GM23248 (cell line): ENCODE results near the gene GLS. TPM values are rescaled to one million over a fixed set of nuclear protein-coding genes. Genes with fewer than 3 reads are reported as not detected.
A peak's percentile ranks its signal among the peaks of the same experiment; 100 is the strongest.
"Not testable (repeated sequence)": the region's sequence is repeated elsewhere in the genome, so short reads cannot be mapped to it uniquely, and the experiment has no call there.

Experiments
- DNase-seq: peaks from one replicate; pipeline ENCODE4 v3.0.0-alpha.2; 2015
- H2AFZ ChIP-seq: fragments of 200-600 bp; sonication (generic); 2 replicates; pipeline ENCODE4 v1.6.1; 2016; ENCODE audit warnings: antibody characterized with exemption
- H3F3A ChIP-seq: fragments of 200-600 bp; sonication (generic); 2 replicates; pipeline ENCODE4 v1.6.1; 2016; ENCODE audit warnings: mild to moderate bottlenecking, antibody characterized with exemption, mixed run types; ENCODE audit not compliant: insufficient read depth
- H3K27ac ChIP-seq: fragments of 200-600 bp; sonication (generic); 2 replicates; pipeline ENCODE4 v1.5.1; 2016; ENCODE audit warnings: mild to moderate bottlenecking
- H3K27me3 ChIP-seq: fragments of 200-600 bp; sonication (generic); replicated peaks from 2 replicates; pipeline ENCODE4 v1.6.1; 2016; ENCODE audit warnings: mild to moderate bottlenecking; ENCODE audit not compliant: insufficient read depth
- H3K36me3 ChIP-seq: fragments of 200-600 bp; sonication (generic); 2 replicates; pipeline ENCODE4 v1.6.1; 2016; ENCODE audit warnings: low read depth, mild to moderate bottlenecking
- H3K4me1 ChIP-seq: fragments of 200-600 bp; sonication (generic); 2 replicates; pipeline ENCODE4 v1.6.1; 2016; ENCODE audit warnings: mild to moderate bottlenecking; ENCODE audit not compliant: insufficient read depth
- H3K4me2 ChIP-seq: fragments of 200-600 bp; sonication (generic); one replicate; pipeline ENCODE4 v1.6.1; 2016; ENCODE audit warnings: mild to moderate bottlenecking; ENCODE audit not compliant: unreplicated experiment
- H3K4me3 ChIP-seq: fragments of 200-600 bp; sonication (generic); 2 replicates; pipeline ENCODE4 v1.5.1; 2016; ENCODE audit warnings: mild to moderate bottlenecking
- H3K79me2 ChIP-seq: fragments of 200-600 bp; sonication (generic); 2 replicates; pipeline ENCODE4 v1.6.1; 2016; ENCODE audit warnings: mild to moderate bottlenecking; ENCODE audit not compliant: insufficient read depth
- H3K9ac ChIP-seq: fragments of 200-600 bp; sonication (generic); 2 replicates; pipeline ENCODE4 v1.6.1; 2016; ENCODE audit warnings: mild to moderate bottlenecking
- H3K9me2 ChIP-seq: fragments of 200-600 bp; sonication (generic); 2 replicates; pipeline ENCODE4 v1.6.1; 2016; ENCODE audit warnings: mixed run types, mild to moderate bottlenecking, moderate library complexity; ENCODE audit not compliant: insufficient read depth
- H3K9me3 ChIP-seq: fragments of 200-600 bp; sonication (generic); one replicate; pipeline ENCODE4 v1.6.1; 2017; ENCODE audit warnings: low read depth
- H4K20me1 ChIP-seq: fragments of 200-600 bp; sonication (generic); 2 replicates; pipeline ENCODE4 v1.6.0; 2016; ENCODE audit not compliant: insufficient read depth
- EZH2 ChIP-seq: fragments of 200-600 bp; sonication (generic); IDR thresholded peaks from 2 replicates; pipeline ENCODE4 v1.6.1; 2018; ENCODE audit warnings: antibody characterized with exemption, mild to moderate bottlenecking; ENCODE audit not compliant: insufficient read depth, poor library complexity, severe bottlenecking
- EZH2phosphoT487 ChIP-seq: fragments of 200-600 bp; sonication (generic); IDR thresholded peaks from 2 replicates; pipeline ENCODE4 v1.6.1; 2018; ENCODE audit warnings: antibody characterized with exemption, moderate library complexity, mild to moderate bottlenecking, low read depth; ENCODE audit not compliant: insufficient read depth
- WGBS, 2 experiments: methylation state at CpG; one replicate each; pipeline ENCODE4 v1.1.6; 2015 to 2017; ENCODE audit warnings: low lambda C conversion rate in 2 of 2, low coverage in 1 of 2; ENCODE audit errors: missing lambda C conversion rate in 2 of 2; 5-methylcytosine and 5-hydroxymethylcytosine counted together
- in situ Hi-C: fragments of 300-500 bp; cut with MboI; formaldehyde crosslinking; loops from 2 replicates; pipeline ENCODE4 v1.15.0; 2020
- polyA plus RNA-seq: library from polyadenylated mRNA; unstranded; fragments of >200 nt; fragmentation: Nextera tagmentation; extraction: Ambion mirVana; gene quantifications from 2 replicates; pipeline ENCODE4 v1.2.1, GENCODE V29; 2016
- total RNA-seq: library from RNA; depleted of rRNA; stranded (reverse); fragments of >200 nt; shearing (Covaris generic); gene quantifications from 2 replicates; pipeline ENCODE4 v1.2.3, GENCODE V29; 2014

GLS gene
- total and polyA plus RNA-seq, 2 experiments from 2014 or later, result 96.0 to 362 TPM

DNA sequence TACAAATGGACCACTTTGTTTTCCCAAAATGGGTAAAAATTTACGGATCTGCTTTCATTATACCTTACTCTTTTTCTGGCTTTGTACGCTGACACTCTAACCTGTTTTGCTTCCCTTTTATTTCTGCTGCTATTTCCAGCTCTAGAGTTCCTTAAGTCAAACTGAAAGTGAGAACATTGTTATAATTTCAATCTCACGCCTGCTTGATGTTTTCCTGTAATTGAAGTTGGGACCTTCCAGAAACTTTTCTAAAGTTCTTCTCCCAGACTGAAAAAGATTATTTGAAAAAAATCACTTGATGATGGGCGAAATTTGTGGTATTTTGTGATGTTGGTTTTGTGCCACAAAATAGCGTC is 1.8 kb downstream of the GLS start:
- WGBS, 2 experiments, result 2 to 4% methylated on average over 5 of the region's 5 CpGs
- peak overlapping the region; percentile 97 for H3K4me2 ChIP-seq
- in situ Hi-C loops, result no loop called here
- H3K27ac ChIP-seq, result peak overlapping the region; percentile 89
- H3K9ac ChIP-seq, result peak overlapping the region; percentile 89
- H3K4me1 ChIP-seq, result peaks cover 39% of the 10 kb centered on the region
- DNase-seq, result no peak
- H3K79me2 ChIP-seq, result peaks cover 88% of the 10 kb centered on the region
- H4K20me1 ChIP-seq, result peaks cover 39% of the 10 kb centered on the region
- H3K9me2 ChIP-seq, result no peaks in the 10 kb centered on the region
- H3K4me3 ChIP-seq, result peak overlapping the region; percentile 92
- no peak overlapping the region for H2AFZ ChIP-seq
- H3F3A ChIP-seq, result peaks cover 57% of the 10 kb centered on the region
- peaks cover 17% of the 10 kb centered on the region; the same call in 1 of the 2 replicates for H3K36me3 ChIP-seq
- no peak for TF ChIP-seq EZH2
- no peak for TF ChIP-seq EZH2phosphoT487
- no peaks in the 10 kb centered on the region for H3K9me3 ChIP-seq
- H3K27me3 ChIP-seq, result no peaks in the 10 kb centered on the region

DNA sequence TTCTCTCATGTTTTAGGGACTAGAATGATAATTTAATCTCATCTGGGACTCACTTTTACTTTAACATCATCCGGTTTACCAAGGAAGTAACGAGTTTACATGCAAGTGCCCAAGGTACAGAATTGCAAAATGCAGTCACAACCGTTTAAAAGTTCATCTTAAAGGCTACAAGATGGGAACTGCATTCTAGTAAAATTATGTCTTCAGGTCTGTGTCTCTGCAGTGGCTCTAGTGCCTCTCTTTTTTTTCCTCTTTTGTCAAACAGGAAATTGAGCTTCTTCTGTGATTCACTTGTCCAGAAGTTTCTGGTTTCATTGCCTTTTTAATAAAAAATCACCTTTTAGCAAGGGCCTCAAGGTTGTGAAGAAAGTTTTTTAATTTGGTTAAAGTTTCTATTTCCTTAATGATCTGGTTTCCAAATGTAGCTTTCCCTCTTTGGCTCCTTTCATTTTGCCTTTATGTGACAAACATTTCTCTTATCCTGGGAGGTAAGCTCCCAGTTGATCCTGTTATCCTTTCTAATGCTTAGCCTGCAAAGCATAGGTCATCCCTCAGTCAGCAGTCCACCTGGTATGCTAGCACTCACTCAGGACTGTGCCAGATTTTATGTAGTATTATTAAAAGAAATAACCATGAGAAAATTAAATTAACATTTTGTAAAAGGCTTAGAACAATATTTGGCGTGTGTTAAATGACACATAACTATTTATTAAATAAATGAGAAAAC is 2.4 kb downstream of the GLS start:
- Histone ChIP-seq H3K9me3 (no peaks in the 10 kb centered on the region), H3K4me2 (peak overlapping the region; percentile 97), H3K79me2 (peaks cover 94% of the 10 kb centered on the region), H3F3A (peaks cover 63% of the 10 kb centered on the region), H4K20me1 (peaks cover 45% of the 10 kb centered on the region), H3K27me3 (no peaks in the 10 kb centered on the region), H3K9ac (peak overlapping the region; percentile 89), H3K27ac (peak overlapping the region; percentile 89), H3K9me2 (no peaks in the 10 kb centered on the region), H2AFZ (no peak overlapping the region), H3K4me3 (peak overlapping the region; percentile 92), H3K4me1 (peaks cover 46% of the 10 kb centered on the region), H3K36me3 (peaks cover 24% of the 10 kb centered on the region; the same call in 1 of the 2 replicates)
- 0 to 1% methylated on average over 4 of the region's 4 CpGs for WGBS, 2 experiments
- DNase-seq, result peak; percentile 41
- in situ Hi-C loops, result no loop called here
- TF ChIP-seq EZH2phosphoT487 (no peak), EZH2 (no peak)

DNA sequence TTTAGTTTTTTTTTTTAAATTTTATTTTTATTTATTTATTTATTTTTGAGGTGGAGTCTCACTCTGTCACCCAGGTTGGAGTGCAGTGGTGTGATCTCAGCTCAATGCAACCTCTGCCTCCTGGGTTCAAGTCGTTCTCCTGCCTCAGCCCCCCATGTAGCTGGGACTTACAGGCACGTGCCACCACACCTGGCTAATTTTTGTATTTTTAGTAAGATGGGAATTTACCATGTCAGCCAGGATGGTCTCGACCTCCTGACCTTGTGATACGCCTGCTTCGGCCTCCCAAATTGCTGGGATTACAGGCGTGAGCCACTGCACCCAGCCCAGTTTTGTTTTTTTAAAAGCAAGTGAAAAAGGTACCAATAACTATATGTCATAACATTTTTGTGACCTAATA is 5.2 kb downstream of the GLS start:
- DNase-seq, H3K9me3 ChIP-seq, H3K27ac ChIP-seq, in situ Hi-C loops, H3K27me3 ChIP-seq, H2AFZ ChIP-seq, H3K9ac ChIP-seq, H3K9me2 ChIP-seq: not testable (repeated sequence)
- WGBS, 2 experiments, result 87 to 90% methylated on average over 6 of the region's 6 CpGs
- Histone ChIP-seq H3K4me3 (peak overlapping the region; percentile 92), H3K4me1 (peaks cover 65% of the 10 kb centered on the region), H4K20me1 (peaks cover 63% of the 10 kb centered on the region), H3F3A (peaks cover 84% of the 10 kb centered on the region), H3K79me2 (peaks cover 100% of the 10 kb centered on the region), H3K4me2 (peak overlapping the region; percentile 97), H3K36me3 (peaks cover 32% of the 10 kb centered on the region; the same call in 1 of the 2 replicates)

DNA sequence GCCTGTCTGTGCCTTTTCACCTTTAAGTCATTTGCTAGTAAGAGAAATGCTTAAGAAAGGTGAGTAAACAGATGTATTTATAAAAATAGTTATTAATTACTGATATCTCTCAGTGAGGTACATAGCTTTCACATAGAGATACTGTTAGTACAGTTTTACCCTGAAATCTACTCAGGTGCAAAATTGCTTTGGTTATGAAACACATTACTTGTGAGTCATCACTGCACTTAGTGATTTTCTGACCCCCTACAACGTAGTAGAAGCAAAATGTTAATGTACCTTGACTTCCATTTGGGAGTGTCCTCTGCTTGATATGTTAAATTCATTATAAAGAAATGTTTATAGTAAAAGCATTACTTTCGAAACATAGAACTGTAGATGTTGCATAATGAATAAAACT is 6.5 kb downstream of the GLS start:
- peaks cover 42% of the 10 kb centered on the region for H3K36me3 ChIP-seq

More for the DNA sequence above, 6.5 kb downstream of the GLS start:
- Histone ChIP-seq H3K27me3 (no peaks in the 10 kb centered on the region), H3K79me2 (peaks cover 100% of the 10 kb centered on the region), H3F3A (peaks cover 90% of the 10 kb centered on the region), H4K20me1 (peaks cover 72% of the 10 kb centered on the region), H3K4me2 (peak overlapping the region; percentile 97), H3K4me1 (peaks cover 77% of the 10 kb centered on the region), H3K27ac (no peak overlapping the region), H3K9me3 (no peaks in the 10 kb centered on the region), H3K9ac (no peak overlapping the region), H2AFZ (no peak overlapping the region), H3K4me3 (peak overlapping the region; percentile 92), H3K9me2 (no peaks in the 10 kb centered on the region)
- in situ Hi-C loops, result no loop called here
- TF ChIP-seq EZH2 (no peak), EZH2phosphoT487 (no peak)
- 67% methylated on average over 2 of the region's 2 CpGs for WGBS, 2 experiments
- DNase-seq, result peak; percentile 48
